Glutamatergic neuron (in vitro differentiated cells): ENCODE data around the gene OR9Q1. TPM values are rescaled to one million over a fixed set of nuclear protein-coding genes. Genes with fewer than 3 reads are reported as not detected.

ENCODE experiments used
- DNase-seq: peaks from one replicate; pipeline ENCODE4 v3.0.0; 2022
- H3K27ac Mint-ChIP-seq: one replicate; pipeline ENCODE4 v1.8.0; 2020; ENCODE audit warnings: mild to moderate bottlenecking, mixed read lengths, inconsistent platforms; ENCODE audit not compliant: unreplicated experiment
- H3K27me3 Mint-ChIP-seq: one replicate; pipeline ENCODE4 v1.8.0; 2020; ENCODE audit warnings: mild to moderate bottlenecking, moderate library complexity, mixed read lengths, inconsistent platforms; ENCODE audit not compliant: unreplicated experiment
- H3K36me3 Mint-ChIP-seq: one replicate; pipeline ENCODE4 v1.8.0; 2020; ENCODE audit warnings: mild to moderate bottlenecking, mixed read lengths, inconsistent platforms; ENCODE audit not compliant: unreplicated experiment
- H3K4me1 Mint-ChIP-seq: one replicate; pipeline ENCODE4 v1.8.0; 2020; ENCODE audit warnings: mild to moderate bottlenecking, low read depth, mixed read lengths, inconsistent platforms; ENCODE audit not compliant: unreplicated experiment
- H3K4me3 Mint-ChIP-seq: one replicate; pipeline ENCODE4 v1.8.0; 2020; ENCODE audit warnings: mild to moderate bottlenecking, mixed read lengths, inconsistent platforms; ENCODE audit not compliant: unreplicated experiment
- H3K9me3 Mint-ChIP-seq: one replicate; pipeline ENCODE4 v1.8.0; 2020; ENCODE audit warnings: mild to moderate bottlenecking, moderate library complexity, mixed read lengths, inconsistent platforms; ENCODE audit not compliant: unreplicated experiment
- CTCF ChIP-seq: fragments of 200-600 bp; sonication (generic); IDR thresholded peaks from one replicate; pipeline ENCODE4 v1.5.0; 2021; ENCODE audit not compliant: partially characterized antibody, unreplicated experiment
- total RNA-seq: library from RNA; stranded (reverse); fragmentation: NEBNext Ultra II Directional; extraction: Animal tissue kit (Norgen Biotek cat#: 25700); gene quantifications from one replicate; pipeline ENCODE4 v1.2.1, GENCODE V29; 2021; ENCODE audit not compliant: unreplicated experiment

Gene OR9Q1
- total RNA-seq, 1 donor from 2014 or later: not detected

GRCh38 chr11:58135171-58135570 is 111.5 kb downstream of the OR9Q1 start:
- Mint-ChIP-seq H3K27me3 (no peaks in the 10 kb centered on the region), H3K9me3 (no peaks in the 10 kb centered on the region)

GRCh38 chr11:58142761-58143160 is 119.1 kb downstream of the OR9Q1 start:
- Mint-ChIP-seq H3K4me1 (no peaks in the 10 kb centered on the region), H3K27ac (no peak overlapping the region), H3K9me3 (no peaks in the 10 kb centered on the region), H3K4me3 (no peak overlapping the region), H3K27me3 (no peaks in the 10 kb centered on the region), H3K36me3 (no peaks in the 10 kb centered on the region)
- TF ChIP-seq CTCF: no peak
- DNase-seq: no peak

More at GRCh38 chr11:58135171-58135570, 111.5 kb downstream of the OR9Q1 start:
- Mint-ChIP-seq H3K36me3 (no peaks in the 10 kb centered on the region), H3K4me3 (no peak overlapping the region), H3K27ac (no peak overlapping the region), H3K4me1 (no peaks in the 10 kb centered on the region)
- TF ChIP-seq CTCF: no peak
- no peak for DNase-seq

GRCh38 chr11:58152781-58153180 is 129.1 kb downstream of the OR9Q1 start:
- Mint-ChIP-seq H3K36me3 (no peaks in the 10 kb centered on the region), H3K4me1 (no peaks in the 10 kb centered on the region), H3K27ac (no peak overlapping the region), H3K27me3 (no peaks in the 10 kb centered on the region), H3K4me3 (no peak overlapping the region), H3K9me3 (peaks cover 2% of the 10 kb centered on the region)
- TF ChIP-seq CTCF: no peak
- no peak for DNase-seq

DNA sequence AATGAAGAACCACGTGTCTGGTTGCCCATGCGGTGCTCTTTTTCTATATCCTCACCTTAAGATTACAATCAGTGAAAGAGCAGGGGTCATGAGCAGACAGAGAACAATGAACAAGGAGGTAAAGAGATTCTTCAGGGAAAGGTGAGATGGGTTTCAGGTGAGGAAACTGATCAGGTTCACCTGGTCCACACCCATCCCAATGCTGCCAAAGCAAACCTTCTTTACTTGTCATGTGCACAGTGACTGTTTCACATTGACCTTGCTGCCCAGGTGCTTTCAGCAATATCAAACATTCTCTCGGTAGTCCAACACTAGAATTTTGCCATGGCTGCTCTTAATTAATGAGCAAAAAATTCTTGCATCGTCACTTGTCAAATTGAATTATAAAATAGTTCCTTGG is 140.7 kb downstream of the OR9Q1 start:
- Mint-ChIP-seq H3K27me3 (peaks cover 2% of the 10 kb centered on the region), H3K4me3 (no peak overlapping the region), H3K9me3 (no peaks in the 10 kb centered on the region), H3K27ac (no peak overlapping the region), H3K36me3 (no peaks in the 10 kb centered on the region), H3K4me1 (no peaks in the 10 kb centered on the region)
- no peak for TF ChIP-seq CTCF
- DNase-seq: no peak

- no peaks in the 10 kb centered on the region for H3K4me1 Mint-ChIP-seq
- DNase-seq: no peak
- no peaks in the 10 kb centered on the region for H3K9me3 Mint-ChIP-seq
- TF ChIP-seq CTCF: no peak
- peaks cover 2% of the 10 kb centered on the region for H3K27me3 Mint-ChIP-seq
- H3K36me3 Mint-ChIP-seq: no peaks in the 10 kb centered on the region
- no peak overlapping the region for H3K4me3 Mint-ChIP-seq
- no peak overlapping the region for H3K27ac Mint-ChIP-seq
Measured at GRCh38 chr11:58164990-58165389, 141.3 kb downstream of the OR9Q1 start.
